Measurements from ENCODE around the gene LRP6.
"Not testable (repeated sequence)": the region's sequence is repeated elsewhere in the genome, so short reads cannot be mapped to it uniquely, and the experiment has no call there.

LRP6 gene

DNA sequence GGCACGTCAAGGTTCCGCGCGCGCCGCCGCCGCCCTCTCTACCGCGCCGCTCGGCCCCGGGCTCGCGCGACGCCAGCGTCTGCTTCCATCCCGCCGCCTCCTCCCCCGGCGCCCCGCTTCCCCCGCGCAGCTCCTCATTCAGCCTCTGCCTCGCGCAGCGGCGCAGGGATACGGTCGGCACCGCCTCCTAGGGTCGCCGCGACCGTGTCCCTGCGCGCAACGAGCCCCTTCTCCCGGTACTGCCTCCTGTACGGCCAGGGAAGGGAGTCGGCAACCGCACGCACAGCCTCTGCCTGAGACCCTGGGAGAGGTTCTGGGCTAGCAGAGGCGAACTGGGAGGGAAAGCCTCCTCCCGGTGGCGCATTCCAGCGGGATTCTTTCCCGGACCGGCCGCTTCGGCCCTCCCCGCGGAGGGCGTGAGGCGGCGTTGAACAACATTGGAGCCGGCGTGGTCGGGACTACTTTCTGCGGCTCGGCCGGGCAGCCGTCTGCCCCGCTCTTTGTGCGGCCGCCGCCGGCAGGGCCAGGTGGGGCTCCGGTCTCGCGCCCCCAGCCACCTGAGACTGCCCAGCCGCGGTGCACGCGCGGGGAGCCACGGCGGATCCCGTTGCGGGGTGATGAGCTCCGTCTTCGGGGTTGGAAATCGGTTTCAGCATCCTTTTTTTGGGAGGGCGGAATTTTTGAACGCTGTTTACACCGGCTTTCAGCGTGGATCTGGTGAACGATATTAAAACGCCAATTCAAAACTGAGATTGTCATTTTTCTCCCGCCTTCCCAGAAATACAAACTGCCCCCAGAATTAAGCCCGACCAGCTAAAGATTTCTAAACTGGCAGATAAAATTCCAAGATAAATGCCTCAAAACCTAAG, at the start of gene LRP6:
TSS of gene LRP6 (minus strand) at position 172 of the 869 bp plus-strand sequence. CDS start 309 bp downstream, outside the sequence.
- in situ Hi-C loops (cut with HindIII; ENCODE audit: low pct_unique_long_range_greater_than_20kb, low sequenced_read_pairs): no loop called here
- TF ChIP-seq JUND (IDR thresholded peaks at IDR 0.05; ENCODE audit: low read depth): no peak
- peak; percentile 58 to 88 for DNase-seq (ENCODE audit: low read depth in 1 of 2, low spot score in 1 of 2)

DNA sequence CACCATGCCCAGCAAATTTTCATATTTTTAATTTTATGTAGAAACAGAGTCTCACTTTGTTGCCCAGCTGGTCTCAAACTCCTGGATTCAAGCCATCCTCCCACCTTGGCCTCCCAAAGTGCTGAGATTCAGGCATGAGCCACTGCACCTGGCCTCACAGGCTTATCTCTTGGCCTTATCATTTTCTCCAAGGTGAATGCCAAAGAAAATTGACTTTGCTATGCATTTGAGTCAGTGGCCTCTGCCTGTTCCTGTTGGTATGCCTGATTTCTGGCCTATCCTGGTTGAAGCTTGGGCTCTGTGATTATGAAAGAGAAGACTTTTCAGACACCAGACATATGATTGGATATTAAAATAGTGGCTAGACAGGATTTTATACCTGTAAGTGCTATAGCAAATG, 49.0 kb upstream of the LRP6 start:
- TF ChIP-seq JUND (IDR thresholded peaks at IDR 0.05; ENCODE audit: low read depth): no peak
- in situ Hi-C loops (cut with HindIII; ENCODE audit: low pct_unique_long_range_greater_than_20kb, low sequenced_read_pairs): no loop called here
- DNase-seq (ENCODE audit: low read depth in 1 of 2, low spot score in 1 of 2): no peak

GRCh38 chr12:12310695-12311094, 43.9 kb upstream of the LRP6 start:
- not testable (repeated sequence) for DNase-seq (ENCODE audit: low read depth in 1 of 2, low spot score in 1 of 2)

GRCh38 chr12:12305568-12306300, 38.9 kb upstream of the LRP6 start:
- in situ Hi-C loops (cut with HindIII; ENCODE audit: low pct_unique_long_range_greater_than_20kb, low sequenced_read_pairs): no loop called here
- TF ChIP-seq JUND (IDR thresholded peaks at IDR 0.05; ENCODE audit: low read depth): no peak
- DNase-seq (ENCODE audit: low read depth in 1 of 2, low spot score in 1 of 2): no peak

More at GRCh38 chr12:12310695-12311094, 43.9 kb upstream of the LRP6 start:
- in situ Hi-C loops (cut with HindIII; ENCODE audit: low pct_unique_long_range_greater_than_20kb, low sequenced_read_pairs): not testable (repeated sequence)

DNA sequence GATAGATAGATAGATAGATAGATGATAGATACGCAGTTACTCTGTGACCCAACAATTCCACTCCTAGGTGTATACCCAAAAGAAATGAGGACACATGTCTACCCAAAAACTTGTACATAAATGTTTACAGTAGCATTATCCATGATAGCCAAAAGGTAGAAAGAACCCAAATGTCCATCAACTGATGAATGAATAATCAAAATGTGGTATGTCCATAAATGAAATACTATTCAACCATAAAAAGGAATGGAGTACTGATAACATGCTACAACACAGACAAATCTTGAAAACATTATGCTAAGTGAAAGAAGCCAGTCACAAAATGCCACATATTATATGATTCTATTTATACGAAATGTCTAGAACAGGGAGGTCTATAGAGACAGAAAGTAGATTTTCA, 36.1 kb upstream of the LRP6 start:
- no peak for DNase-seq (ENCODE audit: low read depth in 1 of 2, low spot score in 1 of 2)
- in situ Hi-C loops (cut with HindIII; ENCODE audit: low pct_unique_long_range_greater_than_20kb, low sequenced_read_pairs): no loop called here
- no peak for TF ChIP-seq JUND (IDR thresholded peaks at IDR 0.05; ENCODE audit: low read depth)

- TF ChIP-seq JUND (IDR thresholded peaks at IDR 0.05; ENCODE audit: low read depth): no peak
- in situ Hi-C loops (cut with HindIII; ENCODE audit: low pct_unique_long_range_greater_than_20kb, low sequenced_read_pairs): no loop called here
- DNase-seq (ENCODE audit: low read depth in 1 of 2, low spot score in 1 of 2): no peak
Observed at GRCh38 chr12:12301122-12301521, 34.3 kb upstream of the LRP6 start.

- DNase-seq (ENCODE audit: low read depth in 1 of 2, low spot score in 1 of 2): no peak
- TF ChIP-seq JUND (IDR thresholded peaks at IDR 0.05; ENCODE audit: low read depth): no peak
- in situ Hi-C loops (cut with HindIII; ENCODE audit: low pct_unique_long_range_greater_than_20kb, low sequenced_read_pairs): no loop called here
Observed at GRCh38 chr12:12297201-12297830, 30.5 kb upstream of the LRP6 start.

DNA sequence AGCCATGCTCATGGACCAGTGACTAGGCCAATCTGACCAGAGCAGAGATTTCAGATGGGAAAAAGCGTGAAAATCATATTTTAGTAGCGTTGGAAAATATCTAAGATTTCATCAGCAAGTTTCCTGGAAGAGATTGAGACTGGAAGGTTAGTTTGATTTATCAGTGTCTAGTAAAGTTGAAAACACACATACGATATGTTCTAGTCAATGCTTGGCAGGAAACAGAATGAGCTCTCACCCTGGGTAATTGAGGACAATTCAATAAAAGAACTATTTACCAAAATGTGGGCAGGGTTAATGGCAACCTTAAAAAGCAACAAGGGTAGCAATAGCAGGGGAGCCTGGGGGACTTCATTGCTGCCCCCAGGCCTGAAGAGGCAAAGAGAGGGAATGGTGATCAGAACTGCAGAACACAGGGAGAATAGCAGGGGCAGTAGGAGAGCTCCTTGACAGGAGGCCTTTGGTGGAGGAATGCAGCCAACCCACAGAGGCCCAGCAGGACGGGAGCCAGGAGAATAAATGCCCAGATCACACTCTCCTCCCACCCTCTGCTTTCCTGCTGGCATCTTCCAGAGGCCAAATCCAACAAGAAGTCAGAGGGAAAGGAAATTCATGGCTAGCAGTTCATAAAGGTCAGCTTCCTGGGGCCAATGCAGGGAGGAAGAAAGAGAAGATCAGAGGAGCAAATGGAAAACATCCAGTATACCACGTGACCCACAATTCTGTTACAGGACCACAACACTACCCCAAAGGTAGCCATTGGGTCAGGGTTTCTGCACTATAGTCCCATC, 27.6 kb upstream of the LRP6 start:
- in situ Hi-C loops (cut with HindIII; ENCODE audit: low pct_unique_long_range_greater_than_20kb, low sequenced_read_pairs): no loop called here
- no peak for DNase-seq (ENCODE audit: low read depth in 1 of 2, low spot score in 1 of 2)
- TF ChIP-seq JUND (IDR thresholded peaks at IDR 0.05; ENCODE audit: low read depth): no peak

- in situ Hi-C loops (cut with HindIII; ENCODE audit: low pct_unique_long_range_greater_than_20kb, low sequenced_read_pairs): no loop called here
- TF ChIP-seq JUND (IDR thresholded peaks at IDR 0.05; ENCODE audit: low read depth): no peak
- no peak for DNase-seq (ENCODE audit: low read depth in 1 of 2, low spot score in 1 of 2)
Observed at GRCh38 chr12:12290206-12290605, 23.4 kb upstream of the LRP6 start.

DNA sequence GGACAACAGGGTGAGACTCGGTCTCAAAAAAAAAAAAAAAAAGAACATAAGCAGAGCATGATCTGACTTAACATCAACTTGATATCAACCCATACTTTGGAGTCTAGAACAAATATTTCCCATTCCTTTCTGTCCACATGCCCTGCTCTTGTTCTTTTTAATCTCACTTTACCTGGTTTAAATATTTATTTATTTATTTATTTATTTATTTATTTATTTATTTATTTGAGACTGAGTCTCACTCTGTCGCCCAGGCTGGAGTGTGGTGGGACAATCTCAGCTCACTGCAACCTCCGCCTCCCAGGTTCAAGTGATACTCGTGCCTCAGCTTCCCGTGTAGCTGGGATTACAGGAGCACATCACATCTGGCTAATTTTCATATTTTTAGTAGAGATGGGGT, 19.6 kb upstream of the LRP6 start:
- TF ChIP-seq JUND (IDR thresholded peaks at IDR 0.05; ENCODE audit: low read depth): no peak
- in situ Hi-C loops (cut with HindIII; ENCODE audit: low pct_unique_long_range_greater_than_20kb, low sequenced_read_pairs): no loop called here
- no peak for DNase-seq (ENCODE audit: low read depth in 1 of 2, low spot score in 1 of 2)

DNA sequence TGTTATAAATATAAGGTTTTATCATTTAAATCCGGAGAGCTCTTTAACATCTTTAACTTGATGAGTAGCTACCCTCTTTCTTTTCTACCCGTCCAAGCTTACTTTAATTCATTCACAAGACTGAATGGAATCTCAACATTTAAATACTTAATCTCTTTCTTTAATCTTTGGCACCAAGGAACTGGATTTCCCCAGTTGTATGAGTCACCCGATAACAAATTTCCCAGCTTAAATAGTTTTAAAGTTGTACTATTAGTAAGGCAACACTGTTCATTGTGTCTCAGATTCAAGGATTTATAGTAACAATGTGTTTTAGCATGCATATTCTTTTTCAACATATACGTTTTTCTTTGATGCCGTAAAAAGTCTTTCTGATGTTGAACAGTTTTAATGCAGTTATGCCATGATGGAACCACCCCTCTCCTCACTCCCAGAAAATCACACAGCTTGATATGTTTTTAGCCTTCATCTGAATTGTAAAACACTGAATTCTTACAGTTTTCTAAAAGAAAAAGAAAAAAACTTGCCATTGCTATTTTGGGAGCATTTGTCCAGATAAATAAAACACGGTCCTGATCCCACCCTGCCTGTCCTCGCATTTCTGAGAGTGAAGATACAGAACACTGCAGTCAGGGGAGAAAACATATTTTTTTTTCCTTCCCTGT, 16.0 kb upstream of the LRP6 start:
- DNase-seq (ENCODE audit: low read depth in 1 of 2, low spot score in 1 of 2): no peak
- no peak for TF ChIP-seq JUND (IDR thresholded peaks at IDR 0.05; ENCODE audit: low read depth)
- in situ Hi-C loops (cut with HindIII; ENCODE audit: low pct_unique_long_range_greater_than_20kb, low sequenced_read_pairs): no loop called here

GRCh38 chr12:12282202-12282601, 15.4 kb upstream of the LRP6 start:
- no peak for DNase-seq (ENCODE audit: low read depth in 1 of 2, low spot score in 1 of 2)
- in situ Hi-C loops (cut with HindIII; ENCODE audit: low pct_unique_long_range_greater_than_20kb, low sequenced_read_pairs): no loop called here
- no peak for TF ChIP-seq JUND (IDR thresholded peaks at IDR 0.05; ENCODE audit: low read depth)
